ENCODE results near the gene RAP1GAP2. TPM values are rescaled to one million over a fixed set of nuclear protein-coding genes. Genes with fewer than 3 reads are reported as not detected.
A peak's percentile ranks its signal among the peaks of the same experiment; 100 is the strongest.
"Not testable (repeated sequence)": the region's sequence is repeated elsewhere in the genome, so short reads cannot be mapped to it uniquely, and the experiment has no call there.

The RAP1GAP2 gene
- 11.6 and 12.0 TPM in 2 replicates for polyA plus RNA-seq (2014; cell fraction: cytosol; rRNA removed)
- polyA plus RNA-seq (2014; cell fraction: nucleus; rRNA removed), result 32.4 and 37.7 TPM in 2 replicates

DNA sequence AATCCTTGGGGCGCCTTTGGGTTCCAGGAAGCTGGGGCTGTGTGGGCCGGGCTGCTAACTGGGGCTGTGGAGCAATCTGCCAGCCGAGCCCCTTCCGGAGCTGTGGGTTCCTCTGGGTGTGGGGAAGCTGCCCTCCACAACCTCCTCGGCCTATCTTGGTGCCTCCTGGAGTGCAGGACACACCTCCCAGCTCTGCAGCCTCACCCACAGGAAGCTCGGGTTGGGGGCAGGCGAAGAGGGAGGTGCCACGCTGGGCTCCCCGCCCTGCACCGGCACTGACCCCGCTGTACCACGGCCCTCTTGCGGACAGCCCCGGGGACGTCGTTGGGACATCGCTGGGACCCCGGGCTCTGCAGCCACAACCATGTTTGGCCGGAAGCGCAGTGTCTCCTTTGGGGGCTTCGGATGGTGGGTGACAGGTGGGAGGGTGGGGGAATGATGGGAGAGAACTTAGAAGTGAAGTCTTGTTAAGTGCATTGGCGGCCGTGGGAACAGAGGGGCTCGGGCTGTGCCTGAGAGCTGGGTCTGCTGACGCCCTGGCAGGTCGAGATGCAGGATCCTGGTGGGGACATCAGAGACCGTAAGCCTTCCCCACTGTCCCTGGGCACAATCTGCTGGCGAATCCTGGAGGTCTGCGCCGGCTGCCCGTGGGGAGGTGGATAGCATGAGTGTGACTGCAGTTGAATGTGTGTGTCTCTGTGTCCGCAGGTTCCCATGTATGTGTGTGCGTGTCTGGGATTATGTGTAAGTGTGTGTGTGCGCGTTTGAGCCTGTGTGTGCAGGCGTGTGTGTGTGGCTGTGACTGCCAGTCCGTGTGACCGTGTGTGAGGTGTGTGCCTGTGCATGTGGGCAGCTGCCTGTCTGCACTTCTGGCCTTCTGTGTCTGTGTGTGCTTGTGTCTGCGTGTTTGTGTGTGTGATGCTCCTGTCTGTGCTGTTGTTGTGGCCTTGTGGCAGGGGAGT, at the start of gene RAP1GAP2:
TSS of gene RAP1GAP2 (plus strand) at position 275 of the 962 bp plus-strand sequence. CDS start at position 365, 90 bp downstream.
- no peak for DNase-seq (ENCODE audit: low spot score)

DNA sequence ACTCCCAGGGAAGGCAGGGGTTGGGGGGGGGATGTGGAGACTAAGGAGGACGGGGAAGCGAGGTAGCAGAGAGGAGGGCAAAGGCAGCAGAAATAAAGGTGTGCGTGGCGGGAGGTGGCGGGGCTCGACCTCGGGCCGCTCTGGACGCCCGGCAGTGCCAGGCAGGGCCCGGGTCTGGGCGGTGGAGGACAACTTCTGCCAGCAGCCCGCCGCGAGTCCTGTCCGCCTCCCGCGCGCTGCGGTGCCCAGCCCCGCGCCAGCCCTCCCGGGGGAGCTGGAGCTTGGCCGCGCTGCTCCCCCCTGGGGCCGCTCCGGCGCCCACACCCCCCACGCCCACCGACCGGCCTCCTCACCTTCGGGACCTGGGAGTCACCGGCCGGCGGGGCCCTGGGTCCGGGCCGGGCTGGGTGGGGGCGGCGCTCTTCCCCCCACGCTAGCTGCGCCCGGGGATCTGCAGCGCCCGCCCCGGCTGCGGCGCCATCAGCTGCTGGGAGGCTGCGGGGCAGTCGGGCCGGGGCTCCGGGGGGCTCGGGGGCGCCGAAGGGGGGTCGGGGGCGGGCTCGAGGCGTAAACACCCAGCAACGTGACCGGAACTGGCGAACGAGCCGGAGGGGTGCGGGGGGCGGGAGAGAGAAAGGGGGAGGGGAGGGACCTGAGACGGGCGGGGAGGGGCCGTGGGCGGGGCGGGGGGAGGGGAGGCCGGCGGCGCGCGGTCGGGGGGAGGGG, 47.0 kb upstream of the RAP1GAP2 start, which contains the start of gene CCDC92B:
TSS of gene CCDC92B (minus strand) at position 595 of the 726 bp plus-strand sequence. CDS start 14,507 bp downstream, outside the sequence.
- no peak for DNase-seq (ENCODE audit: low spot score)

DNA sequence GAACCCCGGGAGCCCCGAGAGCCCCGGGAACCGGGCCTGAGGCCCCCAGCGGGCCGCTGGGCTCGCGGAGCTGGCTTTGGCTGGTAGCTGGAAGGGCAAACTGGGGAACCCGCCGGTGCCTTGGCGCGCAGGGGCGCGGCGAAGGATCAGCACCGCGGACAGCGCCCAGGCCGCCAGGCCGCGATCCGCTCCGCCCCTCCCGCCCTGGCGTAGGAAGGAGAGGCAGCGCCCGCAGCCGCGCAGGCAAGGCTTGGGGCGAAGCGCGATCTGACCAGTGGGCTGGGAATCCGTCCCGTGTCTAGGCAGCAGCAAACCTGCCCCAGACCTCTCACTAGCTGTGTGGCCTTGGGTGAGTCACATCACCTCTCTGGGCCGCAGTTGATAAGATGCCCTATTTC, 46.5 kb upstream of the RAP1GAP2 start:
- DNase-seq (ENCODE audit: low spot score), result peak; percentile 85

DNA sequence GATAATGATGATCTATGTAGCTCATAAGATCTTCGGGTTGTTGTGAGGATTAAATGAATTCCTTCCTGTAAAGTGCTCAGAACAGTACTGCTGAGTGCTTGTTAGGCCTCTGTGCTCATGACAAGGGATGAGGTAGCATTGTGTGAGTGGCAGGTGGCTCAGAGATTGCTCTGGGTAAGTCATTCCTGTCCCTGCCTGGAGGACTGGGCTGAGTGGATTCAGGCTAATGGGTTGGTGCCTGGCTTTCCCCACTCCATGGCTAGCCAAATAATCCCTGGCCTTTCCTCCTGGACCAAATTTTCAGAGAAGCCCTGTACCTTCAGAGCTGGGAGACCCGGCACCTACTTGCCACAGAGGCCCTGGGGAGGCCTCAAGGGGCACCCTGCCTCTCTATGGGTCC, 45.5 kb upstream of the RAP1GAP2 start:
- no peak for DNase-seq (ENCODE audit: low spot score)

DNA sequence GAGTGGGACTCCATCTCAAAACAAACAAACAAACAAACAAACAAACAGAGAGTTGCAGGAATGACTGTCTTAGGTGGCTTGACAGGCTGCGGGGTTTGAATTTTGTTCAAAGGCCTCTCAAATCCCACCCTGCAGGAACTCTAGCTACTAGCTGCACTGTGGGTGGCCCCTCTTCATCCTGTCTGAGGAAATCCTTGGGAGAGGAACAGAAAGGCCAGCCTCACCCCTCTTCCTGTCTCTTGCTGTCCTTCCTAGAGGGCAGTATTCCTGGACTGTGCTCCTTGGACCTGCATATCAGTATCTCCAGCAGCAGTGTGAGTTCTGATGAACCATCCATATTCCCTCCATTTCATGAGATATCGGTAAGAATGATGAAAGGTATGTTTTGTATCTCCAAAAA, 44.7 kb upstream of the RAP1GAP2 start:
- no peak for DNase-seq (ENCODE audit: low spot score)

DNA sequence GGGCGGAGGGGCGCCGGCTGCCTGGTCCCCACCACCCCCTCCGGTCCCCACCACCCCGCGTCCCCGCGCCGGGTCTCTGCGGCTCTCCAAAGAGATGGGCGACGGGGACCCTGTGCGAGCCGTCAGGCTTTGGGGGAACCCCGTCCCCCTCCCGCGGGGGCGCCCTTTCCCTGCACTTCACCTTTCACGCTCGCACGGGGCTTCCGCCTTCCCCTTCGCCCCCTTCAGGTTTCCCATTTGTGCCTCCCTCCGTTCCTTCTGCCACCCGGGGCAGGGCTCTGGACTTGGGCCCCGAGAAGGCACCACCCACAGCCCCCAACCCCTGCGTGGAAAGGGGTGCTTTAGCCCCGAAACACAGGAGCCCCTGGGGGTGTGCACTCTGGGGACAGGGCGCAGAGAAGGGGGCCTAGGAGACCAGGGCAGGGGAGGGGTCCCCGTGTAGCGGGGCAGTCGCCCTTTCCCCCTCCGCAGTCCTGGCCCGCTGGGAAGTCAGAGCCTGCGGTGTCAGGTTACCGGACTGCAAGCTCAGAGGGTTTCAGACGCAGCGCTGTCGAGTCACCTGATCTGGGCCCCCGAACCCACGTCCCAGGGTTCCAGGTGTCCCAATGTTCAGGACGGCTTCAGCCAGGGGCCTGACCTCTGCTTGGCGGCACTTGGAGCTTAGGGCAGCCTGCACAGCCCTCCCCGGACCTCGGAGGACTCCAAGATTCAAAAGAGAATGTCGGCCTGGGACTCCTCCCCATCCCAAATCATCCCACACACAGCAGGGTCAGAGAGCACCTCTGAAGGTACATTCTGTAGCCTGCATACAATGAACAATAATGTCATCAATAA, 40.1 kb upstream of the RAP1GAP2 start:
- DNase-seq (ENCODE audit: low spot score), result peak; percentile 57

DNA sequence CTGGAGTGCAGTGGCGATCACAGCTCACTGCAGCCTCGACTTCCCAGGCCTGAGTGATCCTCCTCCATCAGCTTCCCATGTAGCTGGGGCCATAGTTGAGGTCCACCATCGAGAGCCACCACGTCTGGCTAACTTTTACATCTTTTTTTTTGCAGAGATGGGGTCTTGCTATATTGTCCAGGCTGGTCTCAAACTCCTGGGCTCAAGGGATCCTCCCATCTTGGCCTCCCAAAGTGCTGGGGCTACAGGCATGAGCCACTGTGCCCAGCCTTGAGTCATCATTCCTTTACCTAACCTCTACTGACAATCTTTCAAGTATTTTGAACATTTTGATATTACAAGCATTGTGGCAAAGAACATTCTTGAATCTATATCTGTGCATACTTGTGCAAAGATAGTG, 37.4 kb upstream of the RAP1GAP2 start:
- DNase-seq (ENCODE audit: low spot score), result no peak

DNA sequence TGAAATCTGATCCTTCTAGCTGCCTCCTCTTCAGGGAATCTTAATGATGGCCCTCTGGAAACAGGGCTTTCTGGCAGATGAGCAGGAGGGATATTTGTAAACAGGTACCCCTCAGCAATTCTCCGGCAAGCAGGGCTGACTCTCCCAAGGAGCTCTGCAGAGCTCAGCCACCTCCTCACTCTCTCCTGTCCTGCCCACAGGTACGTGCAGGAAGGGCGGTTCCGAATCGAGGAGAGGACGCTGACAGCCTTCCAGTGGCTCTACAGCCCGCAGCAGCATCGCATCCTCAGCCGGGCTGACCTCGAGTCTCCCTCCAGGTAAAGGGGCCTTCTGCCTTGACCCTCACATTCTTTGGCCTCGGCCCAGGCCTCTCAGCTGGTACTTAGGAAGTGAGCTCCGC, 26.1 kb upstream of the RAP1GAP2 start:
- no peak for DNase-seq (ENCODE audit: low spot score)

DNA sequence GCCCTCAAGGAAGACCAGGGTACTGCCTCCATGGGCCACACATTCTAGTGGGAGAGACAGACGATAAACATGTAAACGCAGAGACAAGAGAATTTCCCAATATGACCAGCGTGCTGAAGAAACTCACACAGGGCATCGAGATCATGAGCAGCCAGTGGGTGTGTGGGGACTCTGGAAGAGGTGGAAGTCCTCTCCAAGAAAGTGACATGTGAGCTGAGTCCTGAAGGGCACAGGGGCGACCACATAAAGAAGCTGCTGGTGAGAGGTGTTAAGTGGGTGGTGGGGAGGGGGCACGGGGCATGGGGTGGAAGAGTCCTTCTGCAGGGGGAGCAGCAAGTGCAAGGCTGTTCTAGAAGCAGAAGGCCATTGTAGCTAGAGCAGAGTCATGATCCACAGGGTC, 21.0 kb upstream of the RAP1GAP2 start:
- DNase-seq (ENCODE audit: low spot score), result no peak

DNA sequence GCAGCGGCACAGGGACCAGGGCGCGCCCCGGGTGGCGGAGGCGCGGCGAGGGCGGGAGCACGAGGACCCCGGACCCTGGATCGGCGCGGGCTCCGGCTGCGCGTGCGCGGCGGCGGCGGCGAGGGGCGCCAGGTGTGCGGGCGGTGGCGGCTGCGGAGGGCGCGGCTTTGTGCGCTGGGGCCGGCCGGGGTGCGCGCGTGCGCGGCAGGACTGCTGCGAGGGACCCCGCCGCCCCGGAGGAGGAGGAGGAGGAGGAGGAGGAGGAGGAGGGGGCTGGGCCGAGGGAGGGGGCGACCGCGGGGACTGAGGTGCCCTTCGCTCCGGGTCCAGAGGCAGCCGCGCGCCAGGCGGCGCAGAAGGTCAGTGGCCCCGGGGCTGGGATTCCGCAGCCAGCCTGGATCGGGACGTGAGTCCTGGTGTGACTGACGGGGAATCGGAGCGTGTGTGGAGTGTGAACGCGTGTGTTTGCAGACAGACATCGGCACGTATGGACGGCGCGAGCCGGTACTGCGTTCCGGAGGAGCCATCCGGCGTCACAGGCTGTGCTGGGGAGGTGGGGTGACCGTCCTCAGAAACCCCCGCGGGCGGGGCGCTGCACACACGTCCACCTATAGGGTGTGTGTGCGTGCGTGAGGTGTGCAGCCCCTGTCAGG, 19.5 kb upstream of the RAP1GAP2 start:
- DNase-seq (ENCODE audit: low spot score), result peak; percentile 76

DNA sequence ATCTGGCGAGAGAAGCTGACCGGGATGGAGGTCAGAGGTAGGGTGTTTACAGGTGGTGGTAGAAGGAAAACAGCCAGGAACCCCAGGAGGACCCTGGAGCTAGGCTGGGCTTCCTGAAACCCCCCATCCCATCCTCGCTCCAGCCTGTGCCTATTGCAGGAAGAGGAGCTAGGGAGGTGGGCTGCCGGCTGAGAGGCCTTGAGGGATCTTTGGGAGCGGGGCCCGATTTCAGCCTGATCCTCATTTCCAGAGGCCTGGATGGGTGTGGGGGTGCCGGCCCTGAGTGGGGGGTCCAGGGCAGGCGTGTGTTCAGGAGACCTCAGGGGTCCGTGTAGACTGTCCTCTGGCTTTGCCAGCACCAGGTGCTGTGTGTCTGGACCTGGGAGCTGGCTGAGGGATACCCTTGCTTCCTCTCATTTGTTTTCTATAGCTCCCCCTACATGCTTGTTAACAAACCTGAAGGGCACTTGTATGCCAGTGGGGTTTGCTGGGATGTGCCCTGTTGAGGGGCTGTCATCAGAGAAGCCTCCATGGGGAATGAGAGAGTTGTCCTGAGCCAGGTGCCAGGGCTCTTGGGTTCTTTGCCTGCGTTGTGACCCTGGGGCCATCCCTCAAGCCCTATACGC, 18.9 kb upstream of the RAP1GAP2 start:
- peak; percentile 52 for DNase-seq (ENCODE audit: low spot score)

DNA sequence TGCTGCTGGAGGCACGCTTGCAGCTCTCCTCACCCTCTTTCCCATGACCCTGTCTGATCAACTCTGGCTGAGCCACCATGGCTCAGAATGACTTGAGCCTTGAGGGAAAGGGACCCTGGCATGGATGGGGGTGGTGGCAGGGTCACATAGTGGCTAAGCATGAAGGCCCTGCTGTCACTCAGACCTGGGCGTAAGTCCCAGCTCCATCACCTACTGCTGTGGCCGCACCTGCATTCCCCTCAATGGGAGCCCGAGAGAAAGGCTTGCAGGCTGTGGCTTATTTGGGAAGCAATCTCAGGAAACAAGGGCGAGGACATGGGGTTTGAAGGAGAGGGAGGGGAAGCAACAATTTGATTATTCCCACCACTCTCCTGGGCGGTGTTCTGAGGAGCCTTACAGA, 17.7 kb upstream of the RAP1GAP2 start:
- no peak for DNase-seq (ENCODE audit: low spot score)

DNA sequence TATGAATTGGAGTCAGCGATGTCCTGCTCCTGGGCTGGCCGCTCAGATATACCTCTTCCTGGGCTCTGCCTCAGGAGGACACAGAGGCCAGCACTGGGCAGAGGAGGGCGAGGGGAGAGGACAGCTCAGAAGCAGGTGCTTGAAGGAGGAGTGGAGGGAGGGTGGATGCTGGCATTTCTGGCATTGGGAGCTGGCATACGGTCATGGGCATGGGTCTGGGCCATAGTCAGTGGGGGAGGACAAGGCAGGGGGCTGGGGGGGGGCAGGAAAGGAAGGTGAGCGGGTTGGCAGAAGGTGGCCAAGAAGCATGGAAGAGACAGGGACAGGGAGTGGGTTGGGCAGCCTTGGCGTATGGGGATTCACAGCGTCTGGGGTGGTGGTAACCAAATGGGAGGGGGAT, 16.7 kb upstream of the RAP1GAP2 start:
- no peak for DNase-seq (ENCODE audit: low spot score)

DNA sequence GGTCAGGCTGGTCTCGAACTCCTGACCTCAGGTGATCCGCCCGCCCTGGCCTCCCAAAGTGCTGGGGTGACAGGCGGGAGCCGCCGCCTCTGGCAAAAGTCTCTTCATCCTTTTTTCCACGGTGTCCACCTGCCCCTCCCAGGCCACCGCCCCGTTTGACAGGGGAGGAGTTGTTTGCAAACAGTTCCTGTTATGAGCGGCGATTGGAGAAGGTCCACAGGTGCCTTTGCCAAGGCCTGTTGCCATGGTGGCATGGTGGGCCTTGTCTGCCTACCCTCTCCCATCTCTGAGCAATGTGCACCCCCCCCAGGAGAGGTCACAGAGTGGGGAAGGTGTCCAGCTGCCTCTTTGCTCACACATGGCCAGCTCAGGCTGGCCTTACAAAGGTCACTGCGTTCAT, 16.0 kb upstream of the RAP1GAP2 start:
- DNase-seq (ENCODE audit: low spot score), result no peak

DNA sequence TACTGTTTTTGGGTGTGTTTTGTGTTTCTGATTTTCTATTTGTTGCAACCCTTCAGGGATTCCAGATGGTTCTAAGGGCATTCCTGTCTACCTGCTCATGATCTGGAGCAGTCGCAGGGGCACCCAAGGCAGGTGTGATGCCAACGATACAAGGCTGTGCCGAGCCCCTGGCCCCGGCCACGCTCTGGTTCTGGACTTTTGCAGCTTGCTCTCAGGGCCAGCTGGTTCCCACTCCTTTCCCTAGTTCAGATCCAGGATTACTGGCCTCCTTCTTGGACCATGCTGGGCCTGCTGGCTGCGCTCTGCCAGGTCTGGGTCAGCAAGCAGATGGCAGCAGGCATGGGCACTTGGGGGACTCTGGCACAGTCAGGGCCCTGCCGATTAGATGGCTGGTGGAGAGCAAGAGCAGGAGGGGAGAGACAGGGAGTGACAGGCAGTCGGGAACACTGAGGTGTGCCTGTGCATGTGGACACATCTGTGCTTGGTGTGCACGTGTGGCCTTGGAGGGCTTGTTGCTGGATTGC, 15.2 kb upstream of the RAP1GAP2 start:
- no peak for DNase-seq (ENCODE audit: low spot score)

DNA sequence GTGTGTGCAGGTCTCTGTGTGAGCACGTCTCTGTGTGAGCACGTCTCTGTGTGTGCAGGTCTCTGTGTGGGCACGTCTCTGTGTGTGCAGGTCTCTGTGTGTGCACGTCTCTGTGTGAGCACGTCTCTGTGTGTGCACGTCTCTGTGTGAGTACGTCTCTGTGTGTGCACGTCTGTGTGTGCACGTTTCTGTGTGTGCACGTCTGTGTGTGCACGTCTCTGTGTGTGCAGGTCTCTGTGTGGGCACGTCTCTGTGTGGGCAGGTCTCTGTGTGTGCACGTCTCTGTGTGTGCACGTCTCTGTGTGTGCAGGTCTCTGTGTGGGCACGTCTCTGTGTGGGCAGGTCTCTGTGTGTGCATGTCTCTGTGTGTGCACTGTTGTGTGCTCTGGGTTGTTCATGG, 14.6 kb upstream of the RAP1GAP2 start:
- DNase-seq (ENCODE audit: low spot score), result not testable (repeated sequence)

DNA sequence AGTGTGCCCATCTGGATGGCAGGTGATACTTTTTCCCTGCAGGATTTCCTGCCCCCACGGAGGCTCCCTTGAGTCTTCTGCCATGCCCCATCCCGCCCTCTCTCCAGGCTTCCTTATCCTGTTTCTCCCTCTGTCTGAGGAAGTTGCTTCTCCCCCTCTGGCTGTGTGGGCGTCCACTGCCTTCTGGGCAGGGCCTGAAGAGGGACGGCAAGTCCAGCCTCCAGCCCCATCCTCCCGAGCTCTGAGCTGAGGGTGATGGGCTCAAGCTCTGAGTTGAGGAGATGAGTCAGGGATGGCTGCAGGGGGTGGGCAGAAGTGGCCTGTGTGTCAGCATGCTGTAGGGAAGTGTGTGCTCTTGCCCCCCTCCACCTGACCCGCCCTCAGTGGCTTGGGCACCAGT, 14.2 kb upstream of the RAP1GAP2 start:
- no peak for DNase-seq (ENCODE audit: low spot score)

DNA sequence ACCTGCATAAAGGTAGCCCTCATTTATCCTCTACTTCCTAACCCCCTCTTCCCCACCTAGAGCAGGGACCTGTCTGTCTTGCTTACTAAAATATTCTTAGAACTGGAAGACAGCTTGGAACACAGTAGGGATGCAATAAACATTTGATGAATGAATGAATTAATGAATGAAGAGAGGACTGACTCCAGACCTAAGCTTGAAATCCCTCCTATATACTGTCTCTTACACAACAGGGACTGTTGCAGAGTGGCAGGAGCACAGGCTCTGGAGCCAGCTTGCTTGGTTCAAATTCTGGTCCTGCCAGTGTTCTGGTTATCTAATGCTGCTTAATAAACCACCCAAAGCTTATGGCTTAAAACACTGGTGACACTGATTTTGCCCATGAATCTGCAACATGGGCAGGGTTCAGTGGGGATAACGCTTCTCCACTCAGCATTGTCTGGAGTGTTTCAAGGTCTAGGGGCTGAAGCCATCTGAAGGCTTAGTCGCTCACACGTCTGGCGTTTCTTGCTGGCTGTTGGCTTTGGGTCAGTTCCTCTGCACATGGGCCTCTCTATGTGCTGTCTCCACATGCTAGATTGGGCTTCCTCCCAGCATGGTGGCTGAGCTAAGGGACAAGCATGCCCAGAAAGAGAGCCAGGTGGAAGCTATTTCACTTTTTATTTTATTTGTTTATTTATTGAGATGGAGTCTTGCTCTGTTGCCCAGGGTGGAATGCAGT, 12.8 kb upstream of the RAP1GAP2 start:
- no peak for DNase-seq (ENCODE audit: low spot score)

DNA sequence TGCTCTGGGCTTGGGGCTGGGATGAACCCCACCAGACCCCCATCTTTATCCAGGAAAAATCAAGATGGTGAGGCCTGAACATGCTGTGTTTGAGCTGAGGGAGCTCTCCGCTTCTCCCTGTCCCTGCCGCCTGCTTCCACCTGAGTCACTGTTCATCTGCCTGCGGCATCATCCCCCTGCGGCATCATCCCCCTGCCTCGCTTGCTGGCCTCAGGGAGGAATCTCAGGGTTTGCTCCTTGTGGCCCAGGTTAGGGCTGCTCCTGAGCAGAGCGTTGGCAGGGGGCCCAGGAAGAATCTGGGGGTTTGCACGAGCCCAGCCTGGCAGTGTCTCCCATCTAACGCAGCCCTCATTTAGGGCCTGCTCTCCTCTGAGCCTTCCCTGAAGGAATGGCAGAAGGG, 11.4 kb upstream of the RAP1GAP2 start:
- no peak for DNase-seq (ENCODE audit: low spot score)

DNA sequence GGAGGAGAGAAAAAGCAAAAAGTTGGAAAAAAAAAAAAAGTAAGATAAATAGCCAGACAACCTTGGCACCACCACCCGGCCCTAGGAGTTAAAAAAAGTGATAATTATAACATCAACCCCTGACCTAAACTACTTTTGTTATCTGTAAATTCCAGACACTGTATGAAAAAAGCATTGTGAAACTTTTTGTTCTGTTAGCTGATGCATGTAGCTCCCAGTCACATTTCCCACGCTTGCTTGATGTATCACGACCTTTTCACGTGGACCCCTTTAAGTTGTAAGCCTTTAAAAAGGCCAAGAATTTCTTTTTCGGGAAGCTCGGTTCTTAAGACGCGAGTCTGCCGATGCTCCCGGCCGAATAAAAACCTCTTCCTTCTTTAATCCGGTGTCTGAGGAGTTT, 10.9 kb upstream of the RAP1GAP2 start:
- not testable (repeated sequence) for DNase-seq (ENCODE audit: low spot score)
